ENCODE results near the gene GPR142. TPM values are rescaled to one million over a fixed set of nuclear protein-coding genes. Genes with fewer than 3 reads are reported as not detected.

GPR142 gene
- total and polyA plus RNA-seq, 2 of the 13 experiments (the other 11 are each of a cell fraction or from before 2014, with no cell fraction given), result not detected

DNA sequence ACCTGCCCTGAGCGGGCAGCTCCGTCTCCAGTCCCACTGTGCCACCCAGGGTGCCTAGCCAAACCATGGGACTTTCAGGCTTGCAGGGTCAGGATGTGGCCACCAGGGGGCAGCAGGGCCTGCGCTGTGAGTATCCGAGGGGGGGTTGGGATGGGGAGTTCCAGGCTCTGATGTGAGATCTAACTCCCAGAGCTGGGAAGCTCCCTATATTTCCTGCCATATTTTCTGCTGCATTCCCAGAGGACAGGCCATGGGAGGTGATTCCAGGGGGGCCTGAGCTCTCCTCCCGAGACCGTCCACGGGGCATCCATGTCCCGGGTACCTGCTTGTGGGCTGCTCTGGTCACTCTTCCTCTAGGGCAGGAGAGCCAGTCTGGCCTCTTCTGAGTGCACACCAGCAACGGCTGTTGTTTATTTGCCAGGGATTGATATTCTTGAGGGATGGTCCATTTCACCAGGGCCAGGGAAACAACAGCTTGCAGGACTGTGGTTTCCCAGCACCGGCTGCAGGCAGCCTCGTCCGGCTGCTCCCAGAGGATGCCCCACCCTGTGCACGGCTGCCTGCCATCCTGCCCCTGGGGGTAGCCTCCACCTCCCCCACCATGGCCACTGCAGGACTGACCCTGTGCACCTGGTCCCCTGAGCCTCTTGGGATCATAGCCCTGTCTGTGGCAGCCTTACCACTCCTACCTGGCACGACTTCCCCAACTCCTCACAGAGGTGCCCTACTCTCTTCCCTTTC is 1.2 kb downstream of the GPR142 start (continued):
- no peak for TF ChIP-seq FOXA1 (IDR thresholded peaks at IDR 0.05)
- no peak for TF ChIP-seq FOXA1 (CRISPR knock-in tag; IDR thresholded peaks at IDR 0.05)
- no peak for TF ChIP-seq ESRRA (CRISPR knock-in tag; IDR thresholded peaks at IDR 0.05; ENCODE audit: low read depth)
- no peak for TF ChIP-seq GMEB1 (CRISPR knock-in tag; IDR thresholded peaks at IDR 0.05; ENCODE audit: borderline replicate concordance)
- TF ChIP-seq ZNF841 (CRISPR knock-in tag; IDR thresholded peaks at IDR 0.05; ENCODE audit: borderline replicate concordance), result no peak
- TF ChIP-seq ZNF740 (CRISPR knock-in tag; IDR thresholded peaks at IDR 0.05), result peak; percentile 87
- no peak for TF ChIP-seq KDM5B (CRISPR knock-in tag; IDR thresholded peaks at IDR 0.05; ENCODE audit: borderline replicate concordance)
- TF ChIP-seq ZNF777 (CRISPR knock-in tag; IDR thresholded peaks at IDR 0.05), result no peak
- no peak for TF ChIP-seq HOXA3 (CRISPR knock-in tag; IDR thresholded peaks at IDR 0.05)
- peak; percentile 95 for TF ChIP-seq XRCC5 (optimal IDR thresholded peaks at IDR 0.05; ENCODE audit: low read length)
- no peak for TF ChIP-seq THAP11 (CRISPR knock-in tag; IDR thresholded peaks at IDR 0.05)
- TF ChIP-seq AGO2 (optimal IDR thresholded peaks at IDR 0.05; ENCODE audit: low read depth, low read length), result no peak

Measured in HepG2 (cell line).